HT1080 (cell line): ENCODE measurements around the gene AFF1. TPM values are rescaled to one million over a fixed set of nuclear protein-coding genes. Genes with fewer than 3 reads are reported as not detected.
A peak's percentile ranks its signal among the peaks of the same experiment; 100 is the strongest.

Experiments used
- DNase-seq: peaks from one replicate; pipeline ENCODE4 v3.0.0-alpha.2; 2015; ENCODE audit warnings: low read depth
- total RNA-seq: library from RNA; depleted of rRNA; stranded (reverse); fragments of >200 nt; shearing (Covaris generic); gene quantifications from 2 replicates; pipeline ENCODE4 v1.2.3, GENCODE V29; 2014

AFF1 gene
- total RNA-seq, 1 experiment from 2014 or later = 13.5 TPM

- no peak for DNase-seq
Measured at GRCh38 chr4:86921608-86922252, 13.1 kb upstream of the AFF1 start.

GRCh38 chr4:86924811-86925210 lies 10.0 kb upstream of the AFF1 start:
- peak; percentile 89 for DNase-seq

GRCh38 chr4:86926435-86927086 lies 8.2 kb upstream of the AFF1 start:
- no peak for DNase-seq

GRCh38 chr4:86927843-86928395 lies 6.9 kb upstream of the AFF1 start:
- DNase-seq = peak; percentile 97

- DNase-seq = no peak
Measured at GRCh38 chr4:86928400-86929255, 6.2 kb upstream of the AFF1 start.

- no peak for DNase-seq
Measured at GRCh38 chr4:86934147-86934770, 552 bp upstream of the AFF1 start.

- no peak for DNase-seq
Measured at GRCh38 chr4:86935566-86935852, 698 bp downstream of the AFF1 start.

- peak; percentile 90 for DNase-seq
Measured at GRCh38 chr4:86935853-86936733, 1.3 kb downstream of the AFF1 start.

GRCh38 chr4:86938771-86939520 lies 4.1 kb downstream of the AFF1 start:
- no peak for DNase-seq

GRCh38 chr4:86939729-86940575 lies 5.1 kb downstream of the AFF1 start:
- DNase-seq = no peak

GRCh38 chr4:86940920-86941460 lies 6.2 kb downstream of the AFF1 start:
- DNase-seq = no peak

GRCh38 chr4:86942185-86942666 lies 7.4 kb downstream of the AFF1 start:
- DNase-seq = no peak

GRCh38 chr4:86944964-86945781 lies 10.4 kb downstream of the AFF1 start:
- no peak for DNase-seq

GRCh38 chr4:86946868-86947500 lies 12.2 kb downstream of the AFF1 start:
- DNase-seq = no peak

- DNase-seq = no peak
Measured at GRCh38 chr4:86947501-86948120, 12.8 kb downstream of the AFF1 start.

- no peak for DNase-seq
Measured at GRCh38 chr4:86948276-86948675, 13.5 kb downstream of the AFF1 start.
